Duodenal mucosa (tissue), 2 donors: ENCODE results near the gene BORA.

Experiments
- H3K27ac ChIP-seq: one replicate; pipeline ENCODE4 v1.7.0; 2013; ENCODE audit warnings: low read depth, low read length
- H3K27me3 ChIP-seq, 2 donors: one replicate each; pipeline ENCODE4 v1.7.0; 2013; ENCODE audit warnings: low read length in 2 of 2, control low read depth in 1 of 2; ENCODE audit not compliant: insufficient read depth in 2 of 2, control insufficient read depth in 1 of 2
- H3K36me3 ChIP-seq, 2 donors: one replicate each; pipeline ENCODE4 v1.7.0; 2013; ENCODE audit warnings: low read length in 2 of 2, control low read depth in 1 of 2; ENCODE audit not compliant: insufficient read depth in 2 of 2, control insufficient read depth in 1 of 2
- H3K4me1 ChIP-seq, 2 donors: one replicate each; pipeline ENCODE4 v1.7.0; 2013; ENCODE audit warnings: low read length in 2 of 2, control low read depth in 1 of 2; ENCODE audit not compliant: insufficient read depth in 2 of 2, control insufficient read depth in 1 of 2
- H3K4me3 ChIP-seq, 2 donors: one replicate each; pipeline ENCODE4 v1.7.0; 2013; ENCODE audit warnings: low read length in 2 of 2, low read depth in 1 of 2
- H3K9ac ChIP-seq, 2 donors: one replicate each; pipeline ENCODE4 v1.7.0; 2013; ENCODE audit warnings: low read length in 2 of 2, low read depth in 1 of 2
- H3K9me3 ChIP-seq, 2 donors: one replicate each; pipeline ENCODE4 v1.7.0; 2013; ENCODE audit warnings: low read length in 2 of 2, control low read depth in 1 of 2; ENCODE audit not compliant: control insufficient read depth in 1 of 2

The BORA gene

DNA sequence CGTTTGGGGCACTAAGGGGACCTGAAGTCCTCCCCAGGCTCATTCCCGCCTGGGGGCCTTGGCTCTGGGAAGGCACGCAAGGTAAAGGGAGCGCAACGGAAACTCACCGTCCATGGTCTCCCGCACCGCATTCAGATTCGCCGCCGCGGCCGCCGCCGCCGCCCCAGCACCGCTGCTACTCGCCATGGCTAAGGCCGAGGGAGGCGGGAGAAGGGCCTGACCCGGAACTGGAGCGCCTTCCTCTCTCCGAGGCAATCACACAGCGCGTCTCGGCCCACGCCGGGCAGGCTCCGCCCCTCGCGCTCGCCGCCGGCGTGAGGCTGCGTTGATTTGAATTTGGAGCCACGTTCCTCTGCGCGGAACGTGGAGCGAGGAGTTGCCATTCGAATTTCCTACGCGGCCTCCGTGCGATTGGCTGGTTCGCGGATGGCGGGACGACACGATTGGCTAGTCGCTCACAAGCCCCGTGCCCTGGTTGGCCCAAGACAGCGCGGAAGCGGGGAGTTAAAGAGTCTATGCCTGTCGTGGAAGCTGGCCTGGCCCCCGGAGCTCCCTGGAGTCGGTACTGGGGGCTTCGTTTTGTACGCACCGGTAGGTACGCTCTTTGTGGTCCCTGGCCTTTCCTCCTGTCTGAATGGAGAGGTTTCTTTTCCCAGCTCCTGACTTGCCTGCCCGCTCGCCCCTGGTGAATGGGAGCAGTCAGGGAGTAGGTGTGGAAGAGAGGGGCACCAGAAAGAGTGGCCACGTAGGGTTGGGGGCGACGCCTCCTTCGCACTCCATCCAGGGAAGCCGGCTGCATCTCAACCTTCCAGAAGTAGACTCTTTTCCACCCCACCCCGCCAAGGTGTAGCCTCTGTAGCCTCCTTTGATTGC lies at the start of gene BORA, which contains the start of gene MZT1:
TSS of gene BORA (plus strand) at position 507 of the 873 bp plus-strand sequence. CDS start 1,018 bp downstream, outside the sequence.
TSS of gene MZT1 (minus strand) at position 213 of the 873 bp plus-strand sequence. CDS start at position 186, 27 bp downstream.
- no peaks in the 10 kb centered on the region for H3K9me3 ChIP-seq
- H3K36me3 ChIP-seq, result peaks cover 0 to 8% of the 10 kb centered on the region in 2 donors
- peak within 1 kb of the TSS; percentile 92 to 96 for H3K4me3 ChIP-seq
- no peaks in the 10 kb centered on the region for H3K27me3 ChIP-seq
- H3K27ac ChIP-seq, result no peak within 1 kb of the TSS
- H3K9ac ChIP-seq, result peak within 1 kb of the TSS; percentile 70 to 77
- peaks cover 20 to 23% of the 10 kb centered on the region in 2 donors for H3K4me1 ChIP-seq

DNA sequence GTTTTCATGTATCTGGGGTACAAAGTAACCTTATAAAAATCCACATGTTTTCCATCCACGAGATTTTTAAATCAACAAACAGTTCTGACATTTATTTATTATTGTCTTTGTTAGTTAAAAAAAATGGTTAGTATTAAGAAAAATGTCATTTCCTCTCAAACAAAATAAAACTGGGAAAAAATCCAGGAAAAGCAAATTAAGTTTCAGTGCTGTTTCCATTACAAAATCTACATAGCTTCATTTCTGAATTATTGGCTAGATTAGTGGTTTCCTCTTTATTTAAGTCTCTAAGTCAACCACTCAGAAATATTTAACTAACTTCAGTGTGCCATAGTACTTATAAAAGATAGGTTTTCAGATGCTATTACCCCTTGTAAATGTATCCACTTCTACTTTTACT lies 49.4 kb upstream of the BORA start:
- H3K4me3 ChIP-seq, result no peak overlapping the region
- H3K9ac ChIP-seq, result no peak overlapping the region
- no peaks in the 10 kb centered on the region for H3K36me3 ChIP-seq
- no peaks in the 10 kb centered on the region for H3K9me3 ChIP-seq
- H3K27ac ChIP-seq, result no peak overlapping the region
- H3K4me1 ChIP-seq, result no peaks in the 10 kb centered on the region
- H3K27me3 ChIP-seq, result no peaks in the 10 kb centered on the region

DNA sequence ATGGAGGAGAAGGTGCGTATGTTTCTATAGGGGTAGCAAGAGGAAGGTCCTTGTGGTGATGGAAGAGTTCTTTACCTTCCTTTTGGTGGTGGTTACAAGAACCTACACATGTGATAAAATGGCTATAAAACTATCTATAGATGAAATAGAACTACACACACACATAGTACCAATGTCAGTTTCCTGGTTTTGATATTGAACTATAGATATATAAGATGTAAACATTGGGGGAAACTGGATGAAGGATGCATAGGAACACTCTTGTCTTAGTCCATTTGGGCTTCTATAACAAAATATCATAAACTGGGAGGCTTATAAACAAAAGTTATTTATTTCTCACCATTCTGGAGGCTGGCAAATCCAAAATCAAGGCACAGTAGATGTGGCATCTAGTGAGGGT lies 47.4 kb upstream of the BORA start:
- Histone ChIP-seq H3K4me1 (no peaks in the 10 kb centered on the region), H3K4me3 (no peak overlapping the region), H3K27ac (no peak overlapping the region), H3K36me3 (no peaks in the 10 kb centered on the region), H3K9me3 (no peaks in the 10 kb centered on the region), H3K9ac (no peak overlapping the region), H3K27me3 (no peaks in the 10 kb centered on the region)

DNA sequence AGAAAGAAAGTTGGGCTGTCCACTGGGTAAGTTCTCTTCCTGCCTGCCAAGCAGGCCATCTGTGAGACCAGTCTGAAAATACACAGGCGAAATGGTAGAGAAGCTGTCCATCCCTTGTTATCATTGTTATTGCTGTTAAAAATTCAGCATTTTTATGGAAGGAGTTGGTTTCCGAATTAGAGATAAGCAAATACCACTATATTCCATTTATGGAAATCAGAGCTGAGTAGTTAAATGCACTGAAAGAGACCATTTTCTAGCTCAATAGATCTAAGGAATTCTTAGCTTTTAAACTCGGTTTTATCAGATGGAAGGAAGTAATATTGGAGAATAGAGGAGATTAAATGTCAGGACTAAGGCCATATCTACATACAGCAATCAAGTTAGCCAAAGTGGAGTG lies 41.0 kb upstream of the BORA start:
- no peaks in the 10 kb centered on the region for H3K9me3 ChIP-seq
- no peaks in the 10 kb centered on the region for H3K4me1 ChIP-seq
- no peak overlapping the region for H3K9ac ChIP-seq
- H3K27ac ChIP-seq, result no peak overlapping the region
- H3K27me3 ChIP-seq, result no peaks in the 10 kb centered on the region
- H3K4me3 ChIP-seq, result no peak overlapping the region
- no peaks in the 10 kb centered on the region for H3K36me3 ChIP-seq

DNA sequence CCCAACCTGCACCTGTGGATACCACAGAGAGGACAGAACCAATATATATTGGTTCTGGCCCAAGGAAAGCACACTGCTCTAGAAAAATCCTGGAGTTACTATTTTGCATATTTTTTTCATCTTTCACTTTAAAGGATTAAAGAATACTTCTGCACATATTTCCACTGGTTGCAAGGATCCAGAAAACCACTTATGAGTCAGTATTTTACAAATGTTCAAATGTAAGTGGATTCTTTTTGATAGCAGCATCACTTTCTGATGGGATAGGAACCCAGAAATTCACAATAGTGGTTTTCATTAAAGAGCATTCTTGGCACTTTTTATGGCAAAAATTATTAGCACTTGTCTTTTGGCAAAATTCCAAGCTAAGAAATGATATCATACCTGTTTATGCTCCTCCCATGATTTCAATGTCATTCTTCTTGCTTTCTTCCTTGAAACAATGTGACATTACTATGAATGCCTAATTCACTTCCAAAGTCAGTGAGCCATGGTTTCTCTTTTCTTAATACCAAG lies 38.5 kb upstream of the BORA start:
- Histone ChIP-seq H3K4me1 (no peaks in the 10 kb centered on the region), H3K36me3 (no peaks in the 10 kb centered on the region), H3K9ac (no peak overlapping the region), H3K4me3 (no peak overlapping the region), H3K9me3 (peaks cover 3 to 4% of the 10 kb centered on the region in 2 donors), H3K27ac (no peak overlapping the region), H3K27me3 (no peaks in the 10 kb centered on the region)

DNA sequence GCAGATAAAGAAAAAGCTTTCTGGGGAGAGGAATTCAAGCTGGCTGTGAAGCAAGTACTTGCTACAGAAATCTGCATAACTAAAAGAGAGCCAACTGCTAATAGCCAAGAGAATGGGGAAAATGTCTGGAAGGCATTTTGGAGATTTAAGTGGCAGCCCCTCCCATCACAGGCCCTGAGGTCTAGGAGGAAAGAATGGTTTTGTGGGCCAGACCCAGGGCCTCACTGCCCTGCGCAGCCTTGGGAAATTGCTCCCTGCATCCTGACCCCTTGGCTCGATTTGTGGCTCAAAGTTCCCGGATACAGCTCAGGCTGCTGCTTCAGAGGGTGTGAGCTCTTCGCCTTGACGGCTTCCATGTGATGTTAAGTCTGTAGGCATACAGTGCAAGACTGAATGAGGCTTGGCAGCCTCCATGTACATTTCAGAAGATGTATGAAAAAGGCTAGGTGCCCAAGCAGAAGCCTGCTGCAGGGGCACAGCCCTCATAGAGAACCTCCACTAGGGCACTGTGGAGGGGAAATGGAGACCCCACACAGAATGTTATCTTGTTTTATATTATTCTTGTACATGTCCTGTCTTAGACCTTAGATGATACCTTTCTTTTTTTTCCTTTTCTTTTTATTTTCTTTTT lies 34.7 kb upstream of the BORA start:
- no peaks in the 10 kb centered on the region for H3K27me3 ChIP-seq
- no peaks in the 10 kb centered on the region for H3K36me3 ChIP-seq
- H3K9ac ChIP-seq, result no peak overlapping the region
- no peak overlapping the region for H3K27ac ChIP-seq
- no peak overlapping the region for H3K4me3 ChIP-seq
- H3K9me3 ChIP-seq, result peaks cover 3 to 4% of the 10 kb centered on the region in 2 donors
- no peaks in the 10 kb centered on the region for H3K4me1 ChIP-seq

DNA sequence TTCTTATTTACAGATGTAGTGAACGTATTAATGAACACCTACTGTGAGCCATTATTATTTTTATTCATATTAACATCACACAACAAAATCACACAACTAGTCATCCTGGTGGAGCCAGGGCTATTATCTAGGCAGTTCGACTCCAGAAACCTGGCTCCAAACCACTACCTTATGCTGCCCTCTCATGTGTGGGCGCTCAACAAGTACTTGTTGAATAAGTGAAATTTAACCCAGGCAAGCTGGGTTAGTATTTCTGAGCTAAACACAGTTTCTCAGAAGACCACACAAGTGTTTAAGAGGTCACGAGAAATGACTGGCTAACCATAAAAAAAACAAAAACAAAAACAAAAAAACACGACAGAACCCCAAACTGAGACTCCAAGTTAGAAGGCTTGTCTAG lies 33.9 kb upstream of the BORA start:
- Histone ChIP-seq H3K27ac (no peak overlapping the region), H3K9ac (no peak overlapping the region), H3K27me3 (no peaks in the 10 kb centered on the region), H3K9me3 (peaks cover 3 to 4% of the 10 kb centered on the region in 2 donors), H3K36me3 (no peaks in the 10 kb centered on the region), H3K4me3 (no peak overlapping the region), H3K4me1 (no peaks in the 10 kb centered on the region)

DNA sequence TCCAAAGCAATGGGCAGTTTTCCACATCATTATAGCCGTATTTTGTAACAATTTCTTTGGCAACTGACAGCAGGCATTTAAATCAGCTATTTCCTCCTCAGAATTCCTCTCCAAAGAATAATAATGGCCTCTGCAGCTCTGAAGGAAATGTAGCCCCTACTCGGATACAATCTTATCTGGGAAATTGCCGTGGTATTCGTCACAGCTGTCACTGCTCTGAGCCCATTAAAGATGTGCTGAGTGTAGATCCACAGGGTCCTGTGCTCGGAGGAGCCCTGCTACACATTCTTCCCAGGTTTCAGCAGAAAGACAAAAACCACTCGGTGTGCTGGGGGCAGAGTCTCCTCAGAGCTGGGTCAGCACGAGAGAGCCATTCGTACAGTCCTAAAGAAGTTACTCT lies 33.4 kb upstream of the BORA start:
- no peak overlapping the region for H3K4me3 ChIP-seq

DNA sequence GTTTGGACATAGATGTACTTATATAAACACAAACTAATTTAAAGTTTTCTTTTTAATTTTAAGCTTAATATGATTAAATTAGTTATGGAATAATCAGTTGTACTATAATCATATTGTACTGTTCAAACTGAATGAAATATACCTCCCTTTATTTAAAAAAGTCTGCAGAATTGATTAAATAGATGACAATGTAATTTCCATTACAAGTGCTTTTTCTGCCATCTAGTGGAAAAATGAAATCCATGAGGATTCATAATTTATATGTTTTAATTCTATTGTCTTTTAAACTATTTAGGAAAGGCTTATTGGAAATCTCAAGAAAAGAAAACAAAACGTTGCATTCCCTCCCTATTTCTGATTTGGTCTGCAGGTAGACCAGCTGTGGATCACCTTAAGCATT lies 31.1 kb upstream of the BORA start:
- H3K27me3 ChIP-seq, result no peaks in the 10 kb centered on the region
- H3K4me3 ChIP-seq, result no peak overlapping the region
- no peaks in the 10 kb centered on the region for H3K4me1 ChIP-seq

More for the DNA sequence above, 33.4 kb upstream of the BORA start:
- peaks cover 3 to 4% of the 10 kb centered on the region in 2 donors for H3K9me3 ChIP-seq
- no peaks in the 10 kb centered on the region for H3K36me3 ChIP-seq
- H3K27ac ChIP-seq, result no peak overlapping the region
- H3K9ac ChIP-seq, result no peak overlapping the region
- H3K4me1 ChIP-seq, result no peaks in the 10 kb centered on the region
- H3K27me3 ChIP-seq, result no peaks in the 10 kb centered on the region

DNA sequence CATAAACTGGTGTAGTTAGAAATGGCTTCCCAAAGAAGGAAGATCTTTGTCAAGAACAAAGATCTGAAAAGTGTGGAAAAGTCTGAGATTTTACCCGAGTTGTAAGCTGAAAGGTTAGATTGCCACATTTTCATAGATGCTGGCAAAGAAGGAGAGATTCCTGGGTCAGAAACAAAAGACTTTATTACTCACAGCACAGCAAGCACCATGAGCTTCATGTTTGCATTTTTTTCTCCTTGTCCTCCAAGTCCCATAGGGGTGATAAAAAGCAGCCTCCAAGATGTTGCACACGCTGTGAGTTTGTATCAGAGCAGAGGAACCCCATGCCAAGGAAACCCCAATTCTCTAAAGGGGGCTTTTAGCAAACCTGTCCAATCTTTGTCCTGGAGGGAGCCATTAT lies 29.6 kb upstream of the BORA start:
- Histone ChIP-seq H3K27me3 (no peaks in the 10 kb centered on the region), H3K9me3 (no peaks in the 10 kb centered on the region), H3K4me3 (no peak overlapping the region), H3K4me1 (no peaks in the 10 kb centered on the region), H3K27ac (no peak overlapping the region), H3K9ac (no peak overlapping the region), H3K36me3 (no peaks in the 10 kb centered on the region)

More for the DNA sequence above, 31.1 kb upstream of the BORA start:
- no peak overlapping the region for H3K27ac ChIP-seq
- no peak overlapping the region for H3K9ac ChIP-seq
- H3K9me3 ChIP-seq, result peaks cover 3 to 4% of the 10 kb centered on the region in 2 donors
- no peaks in the 10 kb centered on the region for H3K36me3 ChIP-seq
